Muscle of leg (tissue), 11 donors: ENCODE results near the gene CEP350. TPM values are rescaled to one million over a fixed set of nuclear protein-coding genes. Genes with fewer than 3 reads are reported as not detected.

Experiments used
- DNase-seq: peaks from one replicate; pipeline ENCODE4 v3.0.0; 2013
- H3K27ac ChIP-seq: one replicate; pipeline ENCODE4 v1.5.1; 2013; ENCODE audit warnings: mild to moderate bottlenecking, low read length, control low read depth
- H3K27me3 ChIP-seq: one replicate; pipeline ENCODE4 v1.6.1; 2013; ENCODE audit warnings: low read length; ENCODE audit not compliant: control insufficient read depth, insufficient read depth
- H3K36me3 ChIP-seq: one replicate; pipeline ENCODE4 v1.6.1; 2013; ENCODE audit warnings: low read length; ENCODE audit not compliant: control insufficient read depth, insufficient read depth
- H3K4me1 ChIP-seq: one replicate; pipeline ENCODE4 v1.6.1; 2013; ENCODE audit warnings: low read length; ENCODE audit not compliant: control insufficient read depth, insufficient read depth
- H3K4me3 ChIP-seq: one replicate; pipeline ENCODE4 v1.5.1; 2013; ENCODE audit warnings: low read length, control low read depth
- H3K9me3 ChIP-seq: replicated peaks from 2 replicates; pipeline ENCODE4 v1.6.1; 2013; ENCODE audit warnings: low read depth, low read length; ENCODE audit not compliant: control insufficient read depth
- WGBS: methylation state at CpG from one replicate; pipeline ENCODE4 v1.1.5; 2013; ENCODE audit warnings: missing lambda C conversion rate; ENCODE audit not compliant: insufficient coverage; 5-methylcytosine and 5-hydroxymethylcytosine counted together
- polyA plus RNA-seq, 8 donors: library from polyadenylated mRNA; unstranded; fragments of 120-200 nt; gene quantifications; one replicate each; pipeline versions ENCODE4 v1.2.1 to v1.2.3, GENCODE V29; 2013; ENCODE audit warnings: inconsistent platforms in 1 of 8, low replicate concordance in 1 of 8; ENCODE audit not compliant: insufficient read length in 8 of 8, insufficient read depth in 1 of 8
- total RNA-seq: library from RNA; stranded (reverse); fragments of 120-200 nt; gene quantifications from one replicate; pipeline ENCODE4 v1.2.4, GENCODE V29; 2013

CEP350 gene
- total and polyA plus RNA-seq, 9 donors, result 15.8 to 59.3 (median 28.4) TPM

- no peaks in the 10 kb centered on the region for H3K27me3 ChIP-seq
- no peaks in the 10 kb centered on the region for H3K9me3 ChIP-seq
- DNase-seq, result peak; percentile 97
- H3K36me3 ChIP-seq, result no peaks in the 10 kb centered on the region
- H3K4me1 ChIP-seq, result peaks cover 11% of the 10 kb centered on the region
- H3K4me3 ChIP-seq, result peak within 1 kb of the TSS; percentile 86
- WGBS, result under 1% methylated on average over 82 of the region's 100 CpGs
- H3K27ac ChIP-seq, result peak within 1 kb of the TSS; percentile 88
Observed at GRCh38 chr1:180154325-180155181, 199.9 kb downstream of the CEP350 start, which contains the start of gene QSOX1. TSS of gene QSOX1 (plus strand) at chr1:180154869. CDS start at chr1:180154908, 39 bp downstream.

- 2% methylated on average over 21 of the region's 29 CpGs for WGBS
- Histone ChIP-seq H3K4me3 (peak overlapping the region; percentile 86), H3K36me3 (no peaks in the 10 kb centered on the region), H3K27ac (no peak overlapping the region), H3K9me3 (no peaks in the 10 kb centered on the region), H3K27me3 (no peaks in the 10 kb centered on the region), H3K4me1 (peaks cover 11% of the 10 kb centered on the region)
- peak; percentile 40 for DNase-seq
Observed at GRCh38 chr1:180155182-180155682, 200.6 kb downstream of the CEP350 start.

GRCh38 chr1:180156201-180156600 is 201.6 kb downstream of the CEP350 start:
- H3K9me3 ChIP-seq, result no peaks in the 10 kb centered on the region
- H3K27me3 ChIP-seq, result no peaks in the 10 kb centered on the region
- 80% methylated on average over 1 of the region's 4 CpGs for WGBS
- H3K27ac ChIP-seq, result no peak overlapping the region
- no peak for DNase-seq
- H3K4me1 ChIP-seq, result peaks cover 11% of the 10 kb centered on the region
- no peaks in the 10 kb centered on the region for H3K36me3 ChIP-seq
- H3K4me3 ChIP-seq, result no peak overlapping the region

GRCh38 chr1:180156631-180157091 is 202.1 kb downstream of the CEP350 start:
- no CpG with 5 or more reads among the region's 2 CpGs for WGBS
- Histone ChIP-seq H3K27ac (no peak overlapping the region), H3K4me3 (no peak overlapping the region), H3K36me3 (no peaks in the 10 kb centered on the region), H3K4me1 (peaks cover 11% of the 10 kb centered on the region), H3K27me3 (no peaks in the 10 kb centered on the region), H3K9me3 (no peaks in the 10 kb centered on the region)
- DNase-seq, result no peak

- H3K4me1 ChIP-seq, result peaks cover 11% of the 10 kb centered on the region
Observed at GRCh38 chr1:180157108-180157507, 202.5 kb downstream of the CEP350 start.

GRCh38 chr1:180157576-180158057 is 203.0 kb downstream of the CEP350 start:
- no peak for DNase-seq
- H3K4me1 ChIP-seq, result peaks cover 11% of the 10 kb centered on the region
- no peak overlapping the region for H3K27ac ChIP-seq
- no peak overlapping the region for H3K4me3 ChIP-seq
- H3K27me3 ChIP-seq, result no peaks in the 10 kb centered on the region
- WGBS, result no CpG with 5 or more reads among the region's 3 CpGs
- H3K36me3 ChIP-seq, result no peaks in the 10 kb centered on the region
- no peaks in the 10 kb centered on the region for H3K9me3 ChIP-seq

More at GRCh38 chr1:180157108-180157507, 202.5 kb downstream of the CEP350 start:
- no peak overlapping the region for H3K4me3 ChIP-seq
- no peak overlapping the region for H3K27ac ChIP-seq
- DNase-seq, result no peak
- H3K36me3 ChIP-seq, result no peaks in the 10 kb centered on the region
- whole genome bisulfite sequencing, result 87% methylated on average over 3 of the region's 4 CpGs
- H3K9me3 ChIP-seq, result no peaks in the 10 kb centered on the region
- no peaks in the 10 kb centered on the region for H3K27me3 ChIP-seq

- H3K4me1 ChIP-seq, result peaks cover 11% of the 10 kb centered on the region
Observed at GRCh38 chr1:180158149-180159147, 203.8 kb downstream of the CEP350 start.

GRCh38 chr1:180160357-180160756 is 205.7 kb downstream of the CEP350 start:
- no peak overlapping the region for H3K27ac ChIP-seq
- DNase-seq, result no peak
- no peaks in the 10 kb centered on the region for H3K27me3 ChIP-seq
- no CpG with 5 or more reads among the region's 1 CpG for WGBS
- H3K4me3 ChIP-seq, result no peak overlapping the region
- H3K4me1 ChIP-seq, result peaks cover 5% of the 10 kb centered on the region
- H3K9me3 ChIP-seq, result no peaks in the 10 kb centered on the region
- no peaks in the 10 kb centered on the region for H3K36me3 ChIP-seq

More at GRCh38 chr1:180158149-180159147, 203.8 kb downstream of the CEP350 start:
- WGBS, result 89% methylated on average over 12 of the region's 16 CpGs
- no peak for DNase-seq
- Histone ChIP-seq H3K27me3 (no peaks in the 10 kb centered on the region), H3K4me3 (no peak overlapping the region), H3K36me3 (no peaks in the 10 kb centered on the region), H3K27ac (no peak overlapping the region), H3K9me3 (no peaks in the 10 kb centered on the region)

GRCh38 chr1:180163041-180163440 is 208.4 kb downstream of the CEP350 start:
- no peak for DNase-seq
- no CpG with 5 or more reads among the region's 2 CpGs for WGBS
- H3K27ac ChIP-seq, result no peak overlapping the region
- H3K4me1 ChIP-seq, result peaks cover 21% of the 10 kb centered on the region
- H3K9me3 ChIP-seq, result no peaks in the 10 kb centered on the region
- H3K4me3 ChIP-seq, result no peak overlapping the region
- H3K27me3 ChIP-seq, result no peaks in the 10 kb centered on the region
- H3K36me3 ChIP-seq, result peaks cover 1% of the 10 kb centered on the region
